Measurements from ENCODE around the gene GLS2. TPM values are rescaled to one million over a fixed set of nuclear protein-coding genes. Genes with fewer than 3 reads are reported as not detected.
A peak's percentile ranks its signal among the peaks of the same experiment; 100 is the strongest.

GLS2 gene
- 1 to 10 TPM; 5.2 to 7.3 TPM for total RNA-seq

DNA sequence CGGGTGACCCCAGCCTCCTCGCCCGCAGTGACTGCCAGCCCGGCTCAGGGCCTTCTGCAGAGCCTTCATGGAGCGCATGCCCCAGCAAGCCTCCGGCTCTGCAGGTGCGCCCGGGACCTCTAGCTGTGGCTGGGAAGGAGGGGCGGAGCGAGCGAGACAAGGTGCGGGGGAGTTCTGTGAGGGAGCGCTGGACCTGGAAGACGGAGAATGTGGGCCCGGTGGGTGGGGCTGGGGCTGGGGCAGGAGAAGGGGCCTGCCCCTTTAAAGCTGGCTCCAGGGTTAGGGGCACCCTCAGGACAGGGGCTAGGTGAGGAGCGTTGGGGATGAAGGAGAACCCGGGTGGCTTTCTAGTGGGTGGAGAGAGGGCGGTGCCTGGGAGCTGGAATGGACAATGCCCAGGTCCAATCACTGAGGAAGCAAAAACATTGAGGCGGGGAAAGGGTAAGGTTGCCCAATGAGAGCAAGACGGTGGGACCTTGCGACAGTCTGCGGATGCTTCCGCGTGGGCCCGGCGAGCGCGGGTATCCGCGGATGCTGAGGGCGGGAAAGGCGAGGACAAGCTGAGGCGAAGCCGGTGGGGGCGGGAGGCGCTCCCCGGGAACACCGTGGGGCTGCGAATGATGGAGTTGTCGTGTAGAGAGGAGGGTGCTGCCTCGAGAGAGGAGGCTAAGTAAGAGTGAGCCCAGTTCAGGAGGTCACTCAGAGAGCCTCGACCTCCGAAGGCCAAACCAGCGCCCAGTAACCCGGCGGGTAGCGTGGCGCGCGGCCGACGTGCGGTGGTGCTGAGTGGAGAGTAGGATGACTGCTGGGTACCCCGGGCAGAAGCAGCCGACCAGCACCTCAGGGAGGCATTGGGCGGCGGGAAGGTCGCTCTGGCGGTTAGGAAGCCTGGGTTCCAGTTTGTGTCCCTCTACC, at the start of gene GLS2:
Gene GLS2, minus strand, starts transcription at position 121 of the 915 bp plus-strand sequence. Its CDS starts 43 bp downstream, at position 78.
- DNase-seq (peak; percentile 81), ATAC-seq (peak; percentile 97)
- Mint-ChIP-seq H3K4me1 (ENCODE audit: low read depth) (peaks cover 16% of the 10 kb centered on the region), H3K9me3 (peaks cover 5% of the 10 kb centered on the region), H3K4me3 (peak within 1 kb of the TSS; percentile 80), H3K27me3 (peaks cover 32% of the 10 kb centered on the region), H3K36me3 (ENCODE audit: low read depth) (peaks cover 3% of the 10 kb centered on the region), H3K27ac (peak within 1 kb of the TSS; percentile 61)
- ChIA-PET POLR2A (interaction anchor here (1.2 kb wide), 2 partner anchors 19 to 369 kb away, joined by 3 to 4 read pairs; no protein-coding TSS in a partner anchor), CTCF (interaction anchor here (0.7 to 1.8 kb wide), 5 partner anchors 8 to 124 kb away, joined by 3 to 6 read pairs (median 4); no protein-coding TSS in a partner anchor)
- TF ChIP-seq, protein P1, sequence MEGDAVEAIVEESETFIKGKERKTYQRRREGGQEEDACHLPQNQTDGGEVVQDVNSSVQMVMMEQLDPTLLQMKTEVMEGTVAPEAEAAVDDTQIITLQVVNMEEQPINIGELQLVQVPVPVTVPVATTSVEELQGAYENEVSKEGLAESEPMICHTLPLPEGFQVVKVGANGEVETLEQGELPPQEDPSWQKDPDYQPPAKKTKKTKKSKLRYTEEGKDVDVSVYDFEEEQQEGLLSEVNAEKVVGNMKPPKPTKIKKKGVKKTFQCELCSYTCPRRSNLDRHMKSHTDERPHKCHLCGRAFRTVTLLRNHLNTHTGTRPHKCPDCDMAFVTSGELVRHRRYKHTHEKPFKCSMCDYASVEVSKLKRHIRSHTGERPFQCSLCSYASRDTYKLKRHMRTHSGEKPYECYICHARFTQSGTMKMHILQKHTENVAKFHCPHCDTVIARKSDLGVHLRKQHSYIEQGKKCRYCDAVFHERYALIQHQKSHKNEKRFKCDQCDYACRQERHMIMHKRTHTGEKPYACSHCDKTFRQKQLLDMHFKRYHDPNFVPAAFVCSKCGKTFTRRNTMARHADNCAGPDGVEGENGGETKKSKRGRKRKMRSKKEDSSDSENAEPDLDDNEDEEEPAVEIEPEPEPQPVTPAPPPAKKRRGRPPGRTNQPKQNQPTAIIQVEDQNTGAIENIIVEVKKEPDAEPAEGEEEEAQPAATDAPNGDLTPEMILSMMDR (IDR thresholded peaks at IDR 0.05) = no peak
- intact Hi-C loops (cut with micrococcal nuclease) = no loop called here

DNA sequence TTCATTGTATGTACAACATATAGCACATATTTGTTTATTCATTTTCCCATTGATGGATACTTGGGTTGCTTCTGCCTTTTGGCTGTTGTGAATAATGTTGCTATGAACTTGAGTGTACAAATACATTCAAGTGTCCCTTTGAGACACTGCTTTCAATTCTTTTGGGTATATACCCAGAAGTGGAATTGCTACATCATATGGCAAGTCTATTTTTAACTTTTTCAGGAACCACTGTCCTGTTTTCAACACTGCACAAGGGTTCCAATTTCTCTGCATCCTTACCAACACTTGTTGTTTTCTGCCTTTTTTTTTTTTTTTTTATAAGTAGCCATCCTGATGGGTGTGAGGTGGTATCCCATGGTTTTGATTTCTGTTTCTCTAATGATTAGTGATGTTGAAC, 49.6 kb upstream of the GLS2 start:
- Mint-ChIP-seq H3K36me3 (ENCODE audit: low read depth) (no peaks in the 10 kb centered on the region), H3K27ac (no peak overlapping the region), H3K4me1 (ENCODE audit: low read depth) (no peaks in the 10 kb centered on the region), H3K9me3 (no peaks in the 10 kb centered on the region), H3K27me3 (no peaks in the 10 kb centered on the region), H3K4me3 (no peak overlapping the region)
- ChIA-PET CTCF (interaction anchor here (2.4 kb wide), 1 partner anchor 24 kb away, joined by 11 read pairs; no protein-coding TSS in a partner anchor), POLR2A (no interaction called here)
- intact Hi-C loops (cut with micrococcal nuclease) = no loop called here
- ATAC-seq (no peak), DNase-seq (no peak)
- TF ChIP-seq, protein P1 (IDR thresholded peaks at IDR 0.05) = no peak

DNA sequence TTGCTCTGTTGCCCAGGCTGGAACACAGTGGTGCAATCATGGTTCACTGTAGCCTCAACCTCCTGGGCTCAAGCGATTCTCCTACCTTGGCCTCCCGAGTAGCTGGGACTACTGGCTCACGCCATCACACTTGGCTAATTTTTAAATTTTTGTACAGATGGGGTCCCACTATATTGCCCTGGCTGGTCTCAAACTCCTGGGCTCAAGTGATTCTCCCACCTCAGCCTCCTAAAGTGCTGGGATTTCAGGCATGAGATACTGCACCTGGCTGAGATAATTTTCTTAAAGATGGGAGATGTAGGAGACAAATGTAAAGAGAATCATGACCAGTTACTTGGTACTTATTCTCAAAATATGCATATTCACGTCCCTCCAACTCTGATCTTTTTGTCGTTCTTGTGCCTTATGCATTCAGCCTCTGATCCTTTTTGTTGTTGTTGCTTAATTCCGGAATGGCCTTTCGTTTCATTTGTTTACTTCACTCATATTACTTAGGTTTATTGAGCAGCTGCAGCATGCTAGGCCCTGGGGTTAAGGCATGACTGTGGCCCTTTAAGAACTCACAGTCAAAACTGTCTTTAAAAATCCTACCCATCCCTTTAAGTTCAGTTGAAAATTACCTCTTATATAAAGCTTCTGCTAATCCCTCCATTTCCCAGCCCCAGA, 42.6 kb upstream of the GLS2 start:
- Mint-ChIP-seq H3K9me3 (no peaks in the 10 kb centered on the region), H3K4me3 (no peak overlapping the region), H3K27ac (no peak overlapping the region), H3K4me1 (ENCODE audit: low read depth) (no peaks in the 10 kb centered on the region), H3K27me3 (no peaks in the 10 kb centered on the region), H3K36me3 (ENCODE audit: low read depth) (no peaks in the 10 kb centered on the region)
- intact Hi-C loops (cut with micrococcal nuclease) = no loop called here
- ChIA-PET POLR2A (interaction anchor here (0.5 to 1.8 kb wide), 4 partner anchors 9 to 1004 kb away, joined by 3 to 5 read pairs (median 3); partner anchors contain the start of gene RBMS2), CTCF (interaction anchor here (0.9 to 2.1 kb wide), 5 partner anchors 17 to 65 kb away, joined by 3 to 5 read pairs (median 5); no protein-coding TSS in a partner anchor)
- TF ChIP-seq, protein P1 (IDR thresholded peaks at IDR 0.05) = no peak
- DNase-seq = no peak
- no peak for ATAC-seq

DNA sequence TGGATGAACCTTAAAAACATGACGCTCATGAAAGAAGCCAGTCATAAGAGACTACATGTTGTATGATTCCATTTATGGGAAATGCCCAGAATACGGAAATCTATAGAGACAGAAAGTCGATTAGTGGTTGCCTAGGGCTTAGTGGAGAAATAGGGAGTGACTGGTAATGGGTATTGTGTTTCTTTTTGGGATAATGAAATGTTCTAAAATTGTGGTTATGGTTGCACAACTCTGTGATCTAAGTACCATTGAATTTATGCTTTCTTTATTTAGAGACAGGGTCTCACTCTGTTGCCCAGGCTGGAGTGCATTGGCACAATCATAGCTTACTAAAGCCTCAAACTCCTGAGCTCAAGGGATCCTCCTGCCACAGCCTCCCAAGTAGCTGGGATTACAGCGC, 41.7 kb upstream of the GLS2 start:
- Mint-ChIP-seq H3K9me3 (no peaks in the 10 kb centered on the region), H3K27ac (no peak overlapping the region), H3K4me1 (ENCODE audit: low read depth) (no peaks in the 10 kb centered on the region), H3K4me3 (no peak overlapping the region), H3K36me3 (ENCODE audit: low read depth) (no peaks in the 10 kb centered on the region), H3K27me3 (no peaks in the 10 kb centered on the region)
- TF ChIP-seq, protein P1 (IDR thresholded peaks at IDR 0.05) = no peak
- ChIA-PET CTCF (interaction anchor here (1.2 to 2.1 kb wide), 5 partner anchors 16 to 65 kb away, joined by 3 to 10 read pairs (median 4); no protein-coding TSS in a partner anchor), POLR2A (interaction anchor here (0.8 to 1.8 kb wide), 2 partner anchors 8 to 32 kb away, joined by 3 to 5 read pairs; partner anchors contain the start of gene RBMS2)
- ATAC-seq = no peak
- intact Hi-C loops (cut with micrococcal nuclease) = no loop called here
- no peak for DNase-seq

Data from activated CD8-positive, alpha-beta T cell treated with anti-CD3 and anti-CD28 coated beads for 36 hours (primary cell).